Colonic mucosa (tissue), 4 donors: ENCODE data around the gene PSKH1. TPM values are rescaled to one million over a fixed set of nuclear protein-coding genes. Genes with fewer than 3 reads are reported as not detected.

Source experiments
- DNase-seq: peaks from one replicate; pipeline ENCODE4 v3.0.0-alpha.2; 2020
- H3K27ac ChIP-seq: fragments of 200-600 bp; one replicate; pipeline ENCODE4 v1.8.0; 2021
- H3K27me3 ChIP-seq: fragments of 200-600 bp; one replicate; pipeline ENCODE4 v1.8.0; 2021
- H3K36me3 ChIP-seq: fragments of 200-600 bp; one replicate; pipeline ENCODE4 v1.8.0; 2021
- H3K4me1 ChIP-seq: fragments of 200-600 bp; one replicate; pipeline ENCODE4 v1.8.0; 2021; ENCODE audit warnings: mild to moderate bottlenecking
- H3K4me3 ChIP-seq: fragments of 200-600 bp; one replicate; pipeline ENCODE4 v1.8.0; 2021
- H3K9ac ChIP-seq, 2 donors: one replicate each; pipeline ENCODE4 v1.7.0; 2013; ENCODE audit warnings: control low read depth in 2 of 2, low read depth in 2 of 2, low read length in 2 of 2
- H3K9me3 ChIP-seq: fragments of 200-600 bp; one replicate; pipeline ENCODE4 v1.8.0; 2021
- CTCF ChIP-seq: fragments of 200-600 bp; IDR thresholded peaks from one replicate; pipeline ENCODE4 v1.8.0; 2022; ENCODE audit warnings: antibody characterized with exemption, mild to moderate bottlenecking
- intact Hi-C: fragments of 100-400 bp; cut with DNase I; formaldehyde crosslinking; loops from one replicate; pipeline ENCODE4 v1.14.1; 2022
- total RNA-seq, 2 donors: library from RNA; stranded (reverse); fragmentation: NEBNext Ultra II Directional in 1 of 2; extraction: Animal tissue kit (Norgen Biotek cat#: 25700) in 1 of 2; gene quantifications; one replicate each; pipeline ENCODE4 v1.2.1, GENCODE V29; 2021
- donor health status: healthy.
- donor health status: DM: no; HTN: no; CAD: no.
- donor health status: DM: no; HTN: no; CAD: no.

PSKH1 gene
- total RNA-seq, 2 donors from 2014 or later = 24.5 to 34.7 TPM

DNA sequence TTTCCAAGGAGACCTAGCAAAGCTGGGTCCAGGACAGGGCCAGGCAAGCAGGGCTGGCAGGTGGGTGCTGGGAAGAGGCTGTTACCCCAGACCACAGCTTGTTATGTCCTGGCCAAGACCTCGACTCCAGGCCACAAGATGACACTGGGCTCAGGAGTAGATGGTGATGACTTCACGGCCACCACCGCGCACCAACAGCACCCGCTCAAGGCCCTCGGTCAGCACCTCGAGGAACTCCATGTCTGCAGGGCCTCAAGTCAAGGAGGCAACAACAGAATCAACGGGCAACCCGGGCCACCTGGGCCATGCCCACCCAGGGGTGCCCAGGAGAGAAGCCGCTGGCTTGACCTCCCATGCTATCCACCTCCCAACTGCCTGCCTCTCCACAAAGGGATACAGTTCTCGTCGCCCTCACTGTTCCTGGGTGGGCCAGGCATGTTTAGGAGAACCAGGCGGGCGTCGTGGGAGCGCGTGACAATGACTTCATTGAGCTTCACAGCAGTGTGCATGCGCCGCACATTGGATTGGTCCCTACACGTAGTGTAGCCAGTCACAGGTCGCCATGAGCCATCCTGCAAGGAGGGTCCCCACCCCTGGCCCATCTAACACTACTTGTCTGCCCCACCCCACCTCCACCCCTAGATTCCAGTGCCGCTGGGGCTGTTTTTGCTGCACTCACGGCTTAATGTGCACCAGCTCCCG is 51.8 kb downstream of the PSKH1 start:
- no peak for DNase-seq
- H3K4me1 ChIP-seq = no peaks in the 10 kb centered on the region
- no peak overlapping the region for H3K4me3 ChIP-seq
- peak overlapping the region; percentile 40 for H3K27ac ChIP-seq
- no peak overlapping the region for H3K9ac ChIP-seq
- no peaks in the 10 kb centered on the region for H3K27me3 ChIP-seq
- intact Hi-C loops = no loop called here
- peaks cover 4% of the 10 kb centered on the region for H3K36me3 ChIP-seq
- H3K9me3 ChIP-seq = no peaks in the 10 kb centered on the region
- no peak for TF ChIP-seq CTCF

DNA sequence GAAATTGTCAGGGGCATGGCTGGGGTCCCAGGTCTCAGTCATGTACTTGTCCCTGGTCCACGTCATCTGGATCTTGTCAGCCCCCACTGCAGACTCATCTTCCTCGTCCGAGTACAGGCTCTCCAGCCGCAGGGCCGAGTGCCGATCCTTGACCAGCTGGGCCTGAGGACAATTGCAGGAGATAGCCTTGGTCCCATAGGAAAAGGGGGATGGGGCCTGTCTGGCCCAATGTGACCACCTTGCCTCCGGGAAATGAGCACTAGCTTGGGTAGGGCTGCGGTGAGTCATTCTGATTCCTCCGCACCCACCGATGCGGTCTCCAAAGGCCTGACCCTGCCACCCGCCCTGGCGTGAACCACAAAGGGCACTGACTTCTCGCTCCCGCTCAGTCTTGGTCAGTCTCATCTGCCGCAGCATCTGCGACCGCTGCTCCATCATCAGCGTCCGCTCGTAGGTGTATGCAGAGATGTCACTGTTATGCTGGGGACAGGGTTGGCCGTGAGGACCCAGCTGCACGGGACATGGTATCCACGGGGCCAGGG is 52.4 kb downstream of the PSKH1 start:
- Histone ChIP-seq H3K4me1 (no peaks in the 10 kb centered on the region), H3K36me3 (peaks cover 4% of the 10 kb centered on the region)

GRCh38 chr16:67946128-67946569 is 53.1 kb downstream of the PSKH1 start:
- H3K9me3 ChIP-seq = no peaks in the 10 kb centered on the region
- H3K4me1 ChIP-seq = no peaks in the 10 kb centered on the region
- no peak overlapping the region for H3K4me3 ChIP-seq
- peaks cover 4% of the 10 kb centered on the region for H3K36me3 ChIP-seq
- H3K9ac ChIP-seq = no peak overlapping the region
- H3K27me3 ChIP-seq = no peaks in the 10 kb centered on the region
- intact Hi-C loops = no loop called here
- DNase-seq = no peak
- TF ChIP-seq CTCF = no peak
- no peak overlapping the region for H3K27ac ChIP-seq

More for the DNA sequence above, 52.4 kb downstream of the PSKH1 start:
- no peak overlapping the region for H3K27ac ChIP-seq
- TF ChIP-seq CTCF = no peak
- H3K27me3 ChIP-seq = no peaks in the 10 kb centered on the region
- no peak overlapping the region for H3K4me3 ChIP-seq
- intact Hi-C loops = no loop called here
- H3K9ac ChIP-seq = no peak overlapping the region
- DNase-seq = no peak
- H3K9me3 ChIP-seq = no peaks in the 10 kb centered on the region

DNA sequence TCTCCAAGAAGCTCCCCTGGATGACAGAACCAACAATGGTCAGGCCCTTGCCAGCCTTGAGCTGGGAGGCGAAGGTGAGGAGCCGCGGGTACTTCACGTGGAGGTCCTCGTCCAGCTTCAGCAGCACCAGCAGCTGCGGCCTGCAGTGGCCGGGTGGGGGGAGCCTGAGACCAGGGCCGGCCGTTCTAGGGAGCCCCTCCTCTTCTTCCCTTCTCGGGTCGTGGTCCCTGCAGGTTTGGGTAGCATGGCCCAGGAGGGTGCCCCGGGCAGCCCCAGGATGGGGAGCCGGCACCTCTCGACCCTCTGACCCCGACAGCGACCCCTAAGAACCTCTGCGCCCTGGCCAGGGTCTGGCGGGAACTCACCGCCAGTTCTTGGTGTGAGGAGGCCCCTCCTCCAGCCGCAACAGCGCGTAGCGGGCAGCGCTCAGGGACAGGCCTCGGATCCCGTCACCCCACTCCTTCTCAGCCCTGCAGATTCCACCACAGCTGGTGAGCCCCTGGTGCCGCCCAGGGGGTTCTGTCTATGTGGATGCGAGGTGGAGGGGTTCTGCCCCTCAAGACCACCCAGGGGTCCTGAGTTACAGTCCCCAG is 54.0 kb downstream of the PSKH1 start:
- Histone ChIP-seq H3K9ac (no peak overlapping the region), H3K27me3 (no peaks in the 10 kb centered on the region), H3K4me3 (no peak overlapping the region), H3K36me3 (peaks cover 4% of the 10 kb centered on the region), H3K4me1 (no peaks in the 10 kb centered on the region), H3K27ac (no peak overlapping the region), H3K9me3 (no peaks in the 10 kb centered on the region)
- intact Hi-C loops = no loop called here
- no peak for DNase-seq
- TF ChIP-seq CTCF = no peak

GRCh38 chr16:67948015-67948414 is 55.0 kb downstream of the PSKH1 start:
- H3K9me3 ChIP-seq = no peaks in the 10 kb centered on the region
- no peak for TF ChIP-seq CTCF
- intact Hi-C loops = no loop called here
- H3K9ac ChIP-seq = no peak overlapping the region
- no peak overlapping the region for H3K4me3 ChIP-seq
- no peak overlapping the region for H3K27ac ChIP-seq
- no peaks in the 10 kb centered on the region for H3K4me1 ChIP-seq
- no peak for DNase-seq
- H3K27me3 ChIP-seq = no peaks in the 10 kb centered on the region
- peaks cover 4% of the 10 kb centered on the region for H3K36me3 ChIP-seq
